ENCODE results near the gene PRR14.

DNA sequence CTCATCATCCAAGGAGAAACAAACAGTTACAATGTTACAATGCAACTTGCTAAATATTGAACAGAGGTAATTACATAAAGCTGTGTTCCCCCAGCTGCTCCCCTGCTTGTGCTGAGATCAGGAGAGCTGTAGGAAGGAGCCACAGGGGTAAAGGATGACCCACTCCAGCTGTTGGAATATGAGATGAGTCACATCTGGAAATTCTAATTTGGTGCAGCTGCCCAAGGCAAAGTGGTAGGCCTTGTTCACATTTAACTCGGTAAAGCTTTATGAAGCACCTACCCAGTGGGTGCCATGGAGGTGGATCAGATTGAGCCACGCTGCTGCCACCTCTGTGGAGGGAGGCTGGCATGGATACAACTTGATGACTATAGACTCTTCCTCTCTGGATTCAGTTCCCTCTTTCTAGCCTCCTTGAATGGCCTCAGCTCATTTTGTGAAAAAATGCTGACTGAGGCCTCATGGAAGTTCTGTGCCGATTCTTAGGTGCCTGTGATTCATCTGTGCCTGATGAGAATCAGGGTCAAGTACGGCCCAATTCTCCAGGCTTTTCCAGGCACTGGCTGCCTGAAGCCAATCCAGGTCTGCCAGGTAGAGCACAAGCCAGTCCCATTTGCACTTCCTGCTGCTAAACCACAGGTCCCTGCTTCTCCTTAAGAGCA, 48.0 kb upstream of the PRR14 start:
- TF ChIP-seq, protein P1, sequence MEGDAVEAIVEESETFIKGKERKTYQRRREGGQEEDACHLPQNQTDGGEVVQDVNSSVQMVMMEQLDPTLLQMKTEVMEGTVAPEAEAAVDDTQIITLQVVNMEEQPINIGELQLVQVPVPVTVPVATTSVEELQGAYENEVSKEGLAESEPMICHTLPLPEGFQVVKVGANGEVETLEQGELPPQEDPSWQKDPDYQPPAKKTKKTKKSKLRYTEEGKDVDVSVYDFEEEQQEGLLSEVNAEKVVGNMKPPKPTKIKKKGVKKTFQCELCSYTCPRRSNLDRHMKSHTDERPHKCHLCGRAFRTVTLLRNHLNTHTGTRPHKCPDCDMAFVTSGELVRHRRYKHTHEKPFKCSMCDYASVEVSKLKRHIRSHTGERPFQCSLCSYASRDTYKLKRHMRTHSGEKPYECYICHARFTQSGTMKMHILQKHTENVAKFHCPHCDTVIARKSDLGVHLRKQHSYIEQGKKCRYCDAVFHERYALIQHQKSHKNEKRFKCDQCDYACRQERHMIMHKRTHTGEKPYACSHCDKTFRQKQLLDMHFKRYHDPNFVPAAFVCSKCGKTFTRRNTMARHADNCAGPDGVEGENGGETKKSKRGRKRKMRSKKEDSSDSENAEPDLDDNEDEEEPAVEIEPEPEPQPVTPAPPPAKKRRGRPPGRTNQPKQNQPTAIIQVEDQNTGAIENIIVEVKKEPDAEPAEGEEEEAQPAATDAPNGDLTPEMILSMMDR (IDR thresholded peaks at IDR 0.05; ENCODE audit: insufficient read depth, low read length) = no peak
- no peak for TF ChIP-seq GABPA (IDR thresholded peaks at IDR 0.05; ENCODE audit: low read depth)
